ENCODE data around the gene VWF. TPM values are rescaled to one million over a fixed set of nuclear protein-coding genes. Genes with fewer than 3 reads are reported as not detected.

Gene VWF
- total RNA-seq, 1 donor from 2014 or later: 2.2 TPM

DNA sequence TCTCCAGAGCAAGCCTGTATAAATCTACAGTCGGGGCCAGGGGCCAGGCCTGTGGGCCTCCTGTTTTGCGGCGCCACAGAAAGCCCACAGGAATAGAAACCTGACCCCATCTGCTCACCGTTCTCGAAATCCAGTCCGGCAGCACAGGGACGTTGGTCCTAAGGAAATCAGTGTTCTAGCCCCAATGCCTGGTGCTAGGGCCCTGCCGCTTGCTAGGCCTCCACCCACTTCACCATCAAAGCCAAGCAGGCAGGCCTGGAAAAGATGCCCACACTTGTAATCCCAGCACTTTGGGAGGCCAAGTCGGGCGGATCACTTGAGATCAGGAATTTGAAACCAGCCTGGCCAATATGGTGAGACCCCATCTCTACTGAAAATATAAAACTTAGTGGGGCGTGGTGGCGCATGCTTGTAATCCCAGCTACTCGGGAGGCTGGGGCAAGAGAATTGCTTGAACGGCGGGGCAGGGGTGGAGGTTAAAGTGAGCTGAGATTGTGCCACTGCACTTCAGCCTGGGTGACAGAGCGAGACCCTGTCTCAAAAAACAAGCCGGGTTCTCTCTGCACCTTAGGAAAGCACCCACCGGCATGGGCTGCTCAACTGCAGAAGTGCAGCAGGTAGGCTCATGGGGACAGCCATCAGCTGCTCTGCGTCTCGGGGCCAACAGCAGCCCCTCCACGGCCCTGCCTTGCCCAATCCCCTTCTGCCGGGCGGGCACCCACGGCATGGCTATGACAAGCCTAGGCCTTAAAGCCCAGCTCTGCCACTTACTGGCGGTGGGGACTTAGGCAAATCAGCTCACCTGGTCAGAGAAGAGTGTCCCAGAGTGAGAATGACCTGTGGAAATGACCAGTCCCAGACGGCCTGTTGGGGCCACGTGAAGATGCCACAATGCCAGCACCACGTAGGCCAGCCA is 47.4 kb downstream of the VWF start:
- no peak for DNase-seq (ENCODE audit: low read depth)

DNA sequence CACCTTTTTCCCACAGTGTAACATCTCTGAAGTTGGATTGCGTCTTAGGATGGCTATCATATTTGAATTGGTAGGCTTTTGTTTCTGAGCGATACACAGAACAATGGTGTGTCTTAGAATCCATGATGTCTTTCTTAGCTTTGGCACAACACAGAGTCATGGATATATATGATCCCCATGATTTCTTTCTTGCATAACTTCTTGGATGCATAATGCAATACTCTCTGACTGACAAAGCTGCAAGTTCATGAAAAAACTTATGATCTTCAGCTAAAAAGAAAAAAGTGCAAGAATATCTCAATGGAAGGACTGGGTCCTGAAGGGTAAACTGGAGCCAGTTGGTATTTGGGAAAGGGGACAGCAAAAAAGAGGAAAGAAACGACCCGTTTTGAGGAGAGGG is 48.1 kb downstream of the VWF start:
- DNase-seq (ENCODE audit: low read depth): no peak

DNA sequence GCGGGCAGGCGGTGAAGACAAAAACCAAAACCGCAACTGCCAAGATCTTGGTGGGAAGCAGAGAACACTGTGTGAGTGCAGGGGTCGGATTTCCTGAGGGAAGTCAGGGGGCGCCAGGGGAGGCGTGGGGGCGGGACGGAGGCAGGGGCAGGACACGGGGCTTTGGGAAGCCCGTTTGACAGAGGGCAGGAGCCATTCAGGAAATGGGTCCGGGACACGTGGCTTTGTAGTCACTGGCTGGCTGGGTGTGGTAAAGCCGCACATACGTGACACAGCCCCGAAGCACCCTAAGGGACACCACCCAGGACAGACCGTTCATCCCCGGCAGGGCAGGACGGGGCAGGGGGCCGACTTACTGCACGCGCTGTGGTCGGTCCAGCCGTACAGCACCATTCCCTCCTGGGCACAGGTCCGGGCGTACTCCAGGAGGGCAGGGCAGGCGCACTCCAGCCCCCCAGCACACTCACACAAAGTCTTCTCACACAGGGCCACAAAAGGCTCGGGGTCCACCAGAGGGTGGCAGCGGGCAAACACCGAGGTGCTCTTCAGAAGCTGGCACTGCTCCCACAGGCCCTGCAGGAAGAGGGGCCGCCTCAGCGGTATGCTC is 49.4 kb downstream of the VWF start:
- DNase-seq (ENCODE audit: low read depth): no peak

DNA sequence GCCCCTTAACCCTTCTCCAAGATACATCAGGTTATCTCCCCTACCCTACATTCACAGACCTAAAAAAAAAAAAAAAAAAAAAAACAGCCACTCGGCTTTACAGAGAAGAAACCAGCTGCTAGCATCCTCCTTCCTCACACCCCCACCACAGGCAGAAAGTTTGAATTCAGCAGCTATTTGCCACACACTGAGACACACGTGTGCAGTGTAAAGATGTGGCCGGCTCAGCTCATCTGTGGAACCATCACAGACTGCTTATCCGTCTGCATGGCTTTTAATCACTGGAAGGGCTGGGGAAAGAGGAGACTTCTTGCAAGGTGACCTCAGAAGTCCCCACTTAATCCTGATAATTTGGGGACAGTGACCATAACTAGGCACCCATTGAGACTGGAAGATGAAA is 50.0 kb downstream of the VWF start:
- DNase-seq (ENCODE audit: low read depth): no peak

DNA sequence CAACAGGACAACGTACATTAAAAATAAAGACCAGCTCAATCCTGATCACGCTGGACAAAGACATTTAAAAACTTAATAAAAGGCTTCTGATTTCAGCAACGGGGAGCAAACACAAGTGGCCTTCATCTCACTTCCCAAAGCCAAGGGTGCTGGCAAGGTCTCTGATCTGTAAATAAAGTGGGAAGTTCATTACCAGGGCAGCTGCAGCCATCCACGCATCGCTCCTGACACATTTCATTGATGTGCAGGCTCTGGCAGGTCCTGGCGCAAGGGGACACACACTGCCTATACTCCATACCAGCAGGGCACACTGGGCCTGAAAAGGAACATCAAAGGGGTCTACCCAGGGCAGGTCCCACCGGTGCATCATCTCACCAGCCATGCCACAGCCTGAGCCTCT is 51.0 kb downstream of the VWF start:
- no peak for DNase-seq (ENCODE audit: low read depth)

DNA sequence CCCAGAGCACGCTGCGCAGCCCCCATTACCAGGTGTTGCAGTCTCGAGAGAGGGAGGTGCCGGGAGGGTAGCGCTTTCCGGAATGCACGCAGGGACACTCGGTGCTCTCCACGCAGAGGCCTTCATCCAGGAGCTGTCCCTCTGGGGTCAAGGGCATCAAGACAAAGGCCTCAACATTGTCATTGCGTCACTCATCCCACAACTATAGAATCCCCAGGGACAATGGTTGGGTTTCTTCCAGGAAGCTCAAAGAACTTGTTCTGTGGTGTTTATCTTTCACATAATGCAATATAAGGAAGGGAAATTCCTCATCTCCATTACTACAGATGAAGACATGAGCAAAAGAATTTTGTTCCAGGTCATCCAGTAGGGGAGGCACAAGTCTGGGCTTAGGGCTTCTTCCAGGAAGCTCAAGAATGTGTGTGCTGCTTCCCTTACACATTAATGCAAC is 52.1 kb downstream of the VWF start:
- peak; percentile 60 for DNase-seq (ENCODE audit: low read depth)

DNA sequence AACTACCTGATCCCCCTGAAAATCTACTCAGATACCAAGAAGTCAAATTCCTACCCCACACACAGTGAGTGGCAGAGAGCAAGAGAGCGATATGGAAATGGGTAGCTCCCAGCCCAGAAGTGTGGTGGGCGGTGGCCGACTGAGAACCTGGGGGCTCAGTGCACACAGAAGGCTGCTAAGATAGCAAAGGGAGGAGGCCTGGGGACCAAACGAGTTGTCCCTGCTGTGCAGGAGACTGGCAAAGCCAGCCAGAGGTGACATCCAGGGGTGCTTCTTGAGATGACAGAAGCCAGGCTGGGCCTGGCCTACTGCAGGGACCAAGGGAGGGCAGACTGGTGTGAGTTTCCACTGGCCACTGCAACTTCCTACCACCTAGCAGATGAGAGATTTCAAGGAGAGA is 52.9 kb downstream of the VWF start:
- DNase-seq (ENCODE audit: low read depth): no peak

DNA sequence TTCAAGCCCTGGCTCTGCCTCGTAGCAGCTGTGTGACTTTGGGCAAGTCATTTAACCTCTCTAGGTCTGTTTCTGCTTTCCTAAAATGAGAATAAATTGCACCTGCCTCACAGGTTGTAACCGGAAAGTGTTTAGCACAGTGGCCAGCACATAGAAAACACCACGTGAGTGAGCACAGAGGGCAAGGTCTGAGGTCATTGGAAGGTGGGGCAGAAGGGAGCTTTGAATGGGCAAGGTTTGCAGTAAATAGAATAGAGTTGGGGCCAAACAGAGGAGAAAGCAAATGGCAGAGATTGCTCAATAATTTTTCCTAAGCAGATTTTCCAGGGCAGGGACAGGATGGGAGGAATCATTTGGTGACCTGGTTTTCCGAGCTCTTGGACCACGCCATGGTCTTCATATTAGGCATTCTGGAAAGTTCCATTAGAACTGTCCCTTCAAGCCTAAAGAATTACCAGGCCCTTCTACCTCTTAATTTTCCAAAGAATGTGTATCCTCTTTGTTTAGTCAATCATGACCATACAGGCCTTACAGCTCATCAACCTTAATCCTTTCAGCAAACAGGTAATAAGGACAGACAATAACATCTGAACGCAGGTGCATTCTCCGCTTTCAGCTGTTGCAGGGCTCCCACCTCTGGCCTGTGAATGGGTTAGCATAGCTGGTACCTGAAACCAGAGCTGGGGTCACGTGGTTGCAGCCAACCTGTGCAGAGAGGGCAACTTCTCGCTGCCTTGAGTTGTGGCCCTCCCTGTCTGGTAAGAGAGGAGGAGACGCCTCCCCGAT is 53.8 kb downstream of the VWF start:
- no peak for DNase-seq (ENCODE audit: low read depth)

DNA sequence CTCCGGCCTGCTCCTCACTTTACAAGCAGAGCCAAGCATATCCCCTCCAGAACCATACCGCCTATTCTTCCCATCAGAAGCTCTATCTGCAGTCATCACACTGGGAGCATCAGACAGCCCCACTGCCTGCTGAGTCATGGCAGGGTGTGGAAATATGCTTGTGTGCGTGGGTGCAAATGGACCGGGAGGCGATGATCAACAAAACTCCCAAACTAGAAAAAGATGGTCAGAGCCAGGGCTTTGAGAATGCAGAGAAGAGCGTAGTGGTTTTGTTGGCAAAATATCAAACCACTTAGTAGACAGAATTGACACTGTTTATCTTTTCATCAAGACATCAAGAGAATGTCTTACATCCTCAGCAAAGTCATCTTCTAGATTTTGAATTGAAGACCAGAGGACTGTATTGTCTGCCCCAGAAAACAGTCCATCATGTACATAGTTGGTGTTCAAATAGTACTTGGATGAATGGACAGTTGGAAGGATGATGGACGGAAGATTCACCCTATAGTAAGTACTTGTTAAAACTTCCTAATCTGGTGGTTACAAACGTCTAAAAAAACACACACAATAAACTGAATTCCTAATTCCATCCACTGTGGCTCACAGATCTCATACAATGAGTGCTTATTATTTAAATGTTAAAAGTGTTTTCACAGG is 54.9 kb downstream of the VWF start:
- peak; percentile 69 for DNase-seq (ENCODE audit: low read depth)

DNA sequence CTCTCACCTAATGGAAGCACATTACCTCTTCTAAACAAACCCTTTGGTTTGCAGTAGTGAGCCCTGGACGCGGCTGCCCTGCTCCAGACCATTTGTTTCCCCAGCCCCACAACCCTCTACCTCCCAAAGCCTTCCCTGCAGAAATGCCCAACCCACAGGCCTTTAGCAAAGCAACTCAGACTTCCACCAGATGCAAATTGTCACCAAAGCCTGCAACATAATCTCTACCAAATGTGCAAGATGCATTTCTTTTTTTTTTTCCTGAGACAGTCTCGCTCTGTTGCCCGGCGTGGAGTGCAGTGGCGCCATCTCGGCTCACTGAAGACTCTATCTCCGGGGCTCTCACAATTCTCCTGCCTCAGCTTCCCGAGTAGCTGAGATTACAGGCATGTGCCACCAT is 56.2 kb downstream of the VWF start:
- no peak for DNase-seq (ENCODE audit: low read depth)

DNA sequence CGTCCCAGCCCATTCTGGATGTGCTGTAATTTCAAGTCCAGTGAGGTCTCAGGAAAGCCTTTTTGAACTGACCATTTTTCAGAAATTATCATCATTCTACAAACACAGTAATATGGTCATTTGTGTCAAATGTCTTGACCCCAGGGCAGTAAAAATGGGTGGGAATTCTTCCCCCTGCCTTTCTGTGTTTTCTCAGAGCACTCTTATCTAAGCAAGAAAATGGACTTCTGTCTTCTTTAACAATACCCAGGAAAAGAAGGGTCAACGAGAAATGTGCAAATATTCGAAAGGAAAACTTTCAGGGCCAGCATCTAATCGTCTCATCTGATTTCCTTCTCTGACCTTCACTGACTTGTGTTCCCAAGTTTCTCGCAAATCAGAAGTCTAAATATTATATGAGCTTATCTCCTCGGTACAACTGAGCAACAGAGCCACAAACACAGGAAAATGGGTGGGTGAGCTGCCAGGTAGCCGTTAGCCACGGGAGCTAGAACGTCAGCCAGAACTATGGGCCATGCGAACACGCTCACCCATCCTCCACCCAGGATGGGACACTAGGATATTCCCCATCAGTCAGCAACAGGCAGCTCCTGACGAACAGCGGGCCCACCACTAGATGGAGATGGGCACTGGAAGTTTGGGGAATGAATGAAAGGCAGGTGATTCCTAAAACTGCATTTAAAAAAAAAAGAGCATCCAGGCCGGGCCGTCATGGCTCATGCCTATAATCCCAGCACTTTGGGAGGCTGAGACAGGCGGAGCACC is 57.1 kb downstream of the VWF start:
- DNase-seq (ENCODE audit: low read depth): no peak

DNA sequence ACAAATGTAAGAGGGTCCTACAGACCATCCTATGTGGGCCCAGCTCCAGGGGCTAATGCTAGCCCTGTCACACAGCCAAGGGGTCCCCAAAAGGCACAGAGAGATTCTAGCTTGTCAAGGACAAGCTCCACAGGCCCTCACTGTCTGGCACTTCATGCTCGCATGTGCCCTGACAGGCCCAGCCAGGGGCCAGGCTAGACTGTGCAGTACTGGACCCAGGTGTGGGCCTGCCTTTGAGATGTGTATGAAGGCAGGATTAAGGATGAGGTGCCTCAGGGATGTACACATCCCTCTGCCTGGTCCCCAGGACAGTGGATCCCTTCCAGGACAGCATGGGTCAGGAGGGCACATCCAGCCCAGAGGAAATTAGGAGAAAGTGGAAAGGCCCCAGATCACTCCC is 57.8 kb downstream of the VWF start:
- DNase-seq (ENCODE audit: low read depth): no peak

DNA sequence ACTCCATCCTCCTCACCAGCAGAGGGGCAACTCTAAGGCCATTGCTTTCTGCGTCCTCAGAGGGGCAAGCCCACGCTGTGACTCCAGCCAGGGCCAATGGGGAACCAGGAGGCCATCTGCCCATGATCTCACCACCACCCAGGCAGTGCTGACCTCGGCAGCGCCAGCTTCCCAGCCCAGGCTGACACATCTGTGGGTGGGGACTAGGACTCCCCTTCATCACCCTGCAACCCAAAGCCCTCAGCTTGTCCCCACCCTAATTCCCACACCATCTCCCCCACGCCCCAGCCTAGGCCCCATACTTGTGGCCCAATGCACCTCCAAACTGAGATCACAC is 58.6 kb downstream of the VWF start:
- DNase-seq (ENCODE audit: low read depth): no peak

DNA sequence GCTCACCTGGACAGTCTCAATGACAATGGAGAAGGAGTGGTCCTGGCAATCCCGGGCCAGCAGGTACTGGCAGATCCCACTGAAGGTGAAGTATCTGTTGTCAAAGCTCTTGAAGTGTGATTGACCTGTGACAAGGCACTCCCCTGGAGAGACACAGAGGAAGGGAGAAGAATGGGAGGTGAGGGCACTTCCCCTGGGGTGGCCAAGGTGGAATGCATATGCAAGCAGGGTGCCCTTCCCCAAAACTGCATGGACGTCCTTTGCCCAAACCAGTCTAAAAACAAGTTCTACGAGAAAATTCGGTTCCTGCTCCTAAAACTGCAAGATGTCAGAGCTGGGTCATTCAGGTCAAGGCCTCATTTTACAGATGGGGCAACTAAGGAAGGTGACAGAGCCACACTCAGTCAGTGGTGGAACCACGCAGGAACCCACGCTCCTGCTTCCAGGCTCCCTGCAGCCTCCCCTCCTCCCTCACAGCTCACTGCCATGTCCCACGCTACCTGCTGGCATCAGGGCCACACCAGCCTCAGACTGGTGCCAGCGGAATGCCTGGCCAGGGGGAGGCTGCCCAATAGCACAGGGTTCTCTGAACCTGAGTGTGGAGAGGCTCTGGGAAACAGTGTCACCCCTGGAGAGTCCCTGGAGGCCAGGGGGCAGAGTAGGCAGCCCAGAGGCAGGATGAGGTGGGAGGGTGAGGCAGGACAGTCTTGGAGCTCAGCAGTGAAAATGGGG is 59.2 kb downstream of the VWF start:
- DNase-seq (ENCODE audit: low read depth): no peak

DNA sequence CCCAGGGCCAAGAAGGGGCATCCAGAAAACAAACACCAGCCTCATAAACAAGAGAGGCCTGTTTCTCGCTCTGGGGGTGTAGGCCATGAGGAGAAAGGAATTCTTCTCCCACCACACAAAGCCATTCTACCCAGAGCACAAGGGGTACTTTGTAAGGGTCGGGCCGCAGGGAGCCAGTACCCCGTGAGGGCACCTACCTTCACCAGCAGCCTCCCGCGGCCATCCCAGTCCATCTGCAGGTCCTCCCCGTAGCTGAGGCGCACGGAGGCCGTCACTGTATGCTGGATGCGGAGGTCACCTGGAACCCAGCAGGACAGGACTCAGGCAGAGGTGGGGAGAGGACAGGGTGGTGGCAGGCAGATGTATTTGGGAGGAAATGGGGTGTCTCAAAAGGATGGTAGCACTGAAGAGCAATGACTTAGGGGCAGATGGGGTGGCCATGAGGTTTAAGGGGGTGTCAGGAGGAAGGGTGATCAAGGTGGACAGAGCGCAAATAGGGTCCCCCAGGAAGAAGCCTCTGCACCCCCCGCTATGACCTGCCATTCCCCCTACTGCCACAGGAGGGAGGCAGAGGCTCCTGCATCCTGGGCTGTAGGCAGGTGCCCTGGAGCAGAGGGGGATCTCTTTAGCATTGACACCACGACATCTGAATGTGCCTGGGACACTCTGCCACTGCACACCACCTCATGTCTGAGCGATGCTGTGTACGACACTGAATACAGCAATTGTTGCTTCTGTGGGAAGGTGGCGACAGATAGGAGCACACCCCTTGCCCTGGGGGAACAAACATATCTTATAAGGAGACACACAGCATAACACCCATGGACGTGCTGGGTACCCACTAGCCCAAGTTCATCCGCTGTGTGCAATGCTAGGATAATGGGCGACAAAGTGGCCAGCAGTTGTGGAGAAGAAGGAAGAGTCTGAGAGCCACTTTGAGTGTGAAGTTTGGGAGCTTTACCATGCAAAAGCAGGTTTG is 61.4 kb downstream of the VWF start:
- peak; percentile 22 for DNase-seq (ENCODE audit: low read depth)

DNA sequence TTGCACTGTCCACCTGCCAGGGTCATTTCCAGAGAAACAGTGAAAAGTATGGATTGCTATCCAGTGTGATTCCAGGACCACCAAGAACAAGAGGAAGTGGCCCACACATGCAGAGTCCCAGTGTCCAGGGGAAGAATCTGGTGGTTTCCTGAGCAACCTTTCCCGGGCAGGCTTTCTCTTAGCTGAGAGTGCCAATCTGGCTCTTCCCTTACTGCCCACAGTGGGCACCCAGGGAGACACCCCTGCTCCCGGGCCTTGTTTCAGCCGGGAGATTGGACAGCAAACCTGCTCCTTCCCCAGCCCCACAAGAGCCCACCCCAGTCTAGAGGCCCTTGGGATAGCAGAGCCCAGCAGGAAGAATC is 62.1 kb downstream of the VWF start:
- no peak for DNase-seq (ENCODE audit: low read depth)

DNA sequence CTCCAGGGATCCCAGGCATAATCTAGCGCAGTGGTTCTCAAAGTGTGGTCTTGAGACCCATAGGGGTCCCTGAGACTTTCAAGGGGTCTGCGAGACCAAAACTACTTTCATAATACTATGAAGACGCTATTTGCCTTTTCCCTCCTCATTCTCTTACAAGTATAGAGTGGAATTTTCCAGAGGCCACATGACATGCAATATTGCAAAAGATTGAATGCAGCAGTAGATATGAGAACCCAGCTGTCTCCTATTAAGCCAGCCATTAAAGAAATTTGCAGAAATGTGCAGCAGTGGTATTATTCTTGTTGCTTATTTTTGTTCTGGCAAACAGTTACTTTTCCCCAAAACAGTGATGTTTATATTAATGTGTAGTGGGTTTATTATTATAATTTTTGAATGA is 62.8 kb downstream of the VWF start:
- no peak for DNase-seq (ENCODE audit: low read depth)

DNA sequence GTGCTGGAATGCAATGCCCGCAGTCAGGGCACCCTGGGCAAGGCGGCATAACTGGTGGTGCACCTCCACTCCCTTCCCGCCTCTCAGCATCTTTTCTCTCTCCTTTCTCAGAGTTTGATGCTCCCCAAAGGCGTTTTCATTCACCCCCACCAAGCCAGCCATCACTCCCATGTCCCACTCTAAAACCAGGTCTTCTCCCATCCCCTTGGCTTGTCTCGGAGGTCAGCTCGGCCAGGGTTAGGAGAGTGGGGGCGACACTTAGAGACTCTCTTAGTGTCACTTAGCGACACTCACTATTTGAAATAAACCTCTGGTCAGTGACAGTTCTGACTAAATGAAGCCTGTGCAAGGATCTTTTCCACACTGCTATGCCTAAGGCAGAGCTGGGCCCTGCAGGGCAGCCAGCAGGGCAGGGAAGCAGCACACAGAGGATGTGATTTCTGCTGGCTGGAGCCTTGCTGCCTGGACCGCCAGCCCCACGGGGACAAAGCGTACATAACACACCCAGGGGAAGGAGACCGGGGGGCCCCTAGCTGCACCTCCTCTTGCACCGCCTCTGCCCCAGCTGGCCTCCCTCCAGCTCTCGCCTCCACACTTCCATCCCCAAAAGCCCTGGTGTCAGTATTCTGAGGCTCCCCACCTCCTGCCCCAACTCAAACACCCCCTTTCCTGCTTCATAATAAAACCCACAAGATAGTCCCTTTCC is 64.5 kb downstream of the VWF start:
- no peak for DNase-seq (ENCODE audit: low read depth)

DNA sequence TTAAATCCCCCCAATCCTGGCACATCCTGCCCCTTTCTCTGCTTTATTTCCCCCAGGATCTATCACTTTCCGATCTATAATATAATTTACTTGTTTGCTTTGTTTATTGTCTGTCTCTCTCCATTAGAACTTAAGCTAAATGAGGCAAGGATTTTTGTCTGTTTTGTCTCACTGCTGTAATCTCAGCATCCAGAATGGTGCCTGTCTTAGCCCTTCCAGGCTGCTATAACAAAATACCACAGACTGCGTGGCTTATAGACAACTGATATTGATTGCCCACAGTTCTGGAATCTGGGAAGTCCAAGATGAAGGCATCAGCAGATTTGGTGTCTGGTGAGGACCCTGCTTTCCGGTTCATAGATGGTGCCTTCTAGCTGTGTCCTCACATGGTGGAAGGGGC is 65.2 kb downstream of the VWF start:
- DNase-seq (ENCODE audit: low read depth): no peak

Measured in renal cortical epithelial cell (primary cell).